ENCODE measurements around the gene RCAN2. TPM values are rescaled to one million over a fixed set of nuclear protein-coding genes. Genes with fewer than 3 reads are reported as not detected.
"Not testable (repeated sequence)": the region's sequence is repeated elsewhere in the genome, so short reads cannot be mapped to it uniquely, and the experiment has no call there.

Gene RCAN2
- total RNA-seq, 1 experiment from 2014 or later = 0.86 TPM

DNA sequence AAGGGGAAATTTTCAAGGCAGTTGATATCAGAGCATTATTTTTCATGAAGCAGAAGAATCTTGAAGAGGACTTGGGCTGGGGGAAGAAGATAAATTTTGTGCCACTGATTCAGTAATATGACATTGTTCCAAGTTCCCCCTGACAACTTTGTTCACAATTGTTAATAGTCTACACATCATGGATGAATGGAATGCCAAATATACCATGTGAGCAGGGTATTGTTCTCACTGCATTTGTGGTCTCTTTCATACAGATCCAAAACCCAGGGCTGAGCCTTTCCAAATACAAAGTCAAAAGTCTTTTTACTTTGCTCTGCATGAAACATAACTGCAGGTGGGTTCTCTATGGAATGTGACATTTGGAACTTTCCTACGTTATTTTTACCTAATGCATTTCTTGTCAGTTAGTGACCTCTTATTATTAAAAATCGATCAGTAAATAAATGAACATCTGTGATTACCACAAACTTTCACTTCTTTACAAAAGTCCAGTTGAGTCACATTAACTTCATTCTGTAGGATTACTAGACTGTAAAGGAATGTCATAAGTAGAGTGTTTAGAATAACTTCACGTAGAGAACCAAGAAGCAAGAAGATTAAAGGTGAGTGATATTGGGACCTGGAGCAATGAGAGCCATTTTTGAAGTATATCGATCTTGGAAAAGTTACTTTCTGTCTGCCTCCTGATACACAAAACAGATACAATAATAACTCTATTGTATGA, 100.9 kb downstream of the RCAN2 start:
- DNase-seq (ENCODE audit: low read depth) = no peak

DNA sequence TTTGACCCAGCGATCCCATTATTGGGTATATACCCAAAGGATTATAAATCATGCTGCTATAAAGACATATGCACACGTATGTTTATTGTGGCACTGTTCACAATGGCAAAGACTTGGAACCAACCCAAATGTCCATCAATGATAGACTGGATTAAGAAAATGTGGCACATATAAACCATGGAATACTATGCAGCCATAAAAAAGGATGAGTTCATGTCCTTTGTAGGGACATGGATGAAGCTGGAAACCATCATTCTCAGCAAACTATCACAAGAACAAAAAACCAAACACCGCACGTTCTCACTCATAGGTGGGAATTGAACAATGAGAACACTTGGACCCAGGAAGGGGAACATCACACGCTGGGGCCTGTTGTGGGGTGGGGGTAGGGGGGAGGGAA, 103.5 kb downstream of the RCAN2 start:
- DNase-seq (ENCODE audit: low read depth) = not testable (repeated sequence)

DNA sequence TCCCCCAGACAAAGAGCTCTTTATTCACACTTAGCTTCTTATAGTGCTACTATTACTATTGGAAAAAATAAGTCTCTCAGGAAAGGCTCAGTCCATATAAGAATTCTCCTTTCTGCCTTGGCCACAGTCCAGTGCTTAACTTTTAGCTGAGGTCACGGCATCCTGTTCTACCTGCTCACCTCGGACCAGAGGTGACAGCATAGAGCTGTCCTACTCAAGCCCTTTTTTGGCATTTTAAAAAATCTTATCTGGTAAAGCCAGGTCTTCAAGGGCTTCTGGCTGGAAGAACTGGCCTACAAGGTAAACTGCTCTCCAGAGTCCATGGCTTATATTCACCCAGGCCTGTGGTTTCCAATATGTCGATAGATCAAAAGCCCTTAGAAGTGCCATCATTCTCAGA, 109.7 kb downstream of the RCAN2 start:
- no peak for DNase-seq (ENCODE audit: low read depth)

DNA sequence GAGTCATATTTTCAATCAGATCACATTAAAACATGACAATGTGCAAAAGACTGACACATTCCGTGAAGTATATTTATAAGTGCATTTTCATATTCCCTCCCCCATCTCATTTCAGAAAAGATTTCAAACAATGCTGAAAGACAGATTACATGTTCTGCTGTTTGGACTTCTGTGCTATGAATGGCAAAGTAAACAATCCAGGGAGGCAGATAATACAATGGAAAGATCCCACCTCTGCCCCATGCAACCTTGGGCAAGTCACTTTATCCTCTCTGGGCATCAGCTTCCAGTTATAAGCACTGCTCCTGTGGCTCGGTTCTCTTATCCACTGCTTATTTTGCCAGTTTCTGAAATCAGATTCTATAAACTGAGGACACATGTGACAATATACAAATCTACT, 110.2 kb downstream of the RCAN2 start:
- no peak for DNase-seq (ENCODE audit: low read depth)

DNA sequence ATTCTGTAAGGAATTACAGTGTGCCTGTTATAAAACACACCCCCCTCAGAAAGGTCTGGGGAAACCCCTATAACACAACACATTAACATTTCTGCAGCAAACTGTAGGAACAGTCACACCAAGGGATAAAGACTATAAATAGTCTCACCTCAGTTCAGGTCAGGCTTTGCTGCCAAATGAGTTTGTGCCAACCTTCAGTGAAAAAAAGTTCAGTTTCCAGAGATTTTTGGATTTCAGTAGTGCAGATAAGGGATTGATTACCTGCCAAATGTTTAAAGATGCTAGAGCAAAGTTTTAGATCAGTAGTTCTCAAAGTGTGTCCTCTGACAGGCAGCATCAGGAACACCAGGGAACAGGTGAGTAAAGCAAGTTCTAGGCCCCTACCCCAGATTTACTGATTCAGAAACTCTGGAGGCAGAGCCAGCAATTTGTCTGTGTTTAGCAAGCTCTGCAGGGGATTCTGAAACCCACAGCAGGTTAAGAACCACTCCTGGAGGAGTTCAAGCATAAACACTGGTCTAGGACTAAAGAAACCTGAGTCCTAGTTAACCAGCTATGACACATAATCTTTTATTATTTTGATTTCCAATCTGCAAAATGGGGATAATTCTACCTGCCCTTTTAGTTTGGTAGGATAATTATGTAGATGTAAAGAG, 111.0 kb downstream of the RCAN2 start:
- DNase-seq (ENCODE audit: low read depth) = no peak

GRCh38 chr6:46378882-46379416, 112.3 kb downstream of the RCAN2 start:
- no peak for DNase-seq (ENCODE audit: low read depth)

DNA sequence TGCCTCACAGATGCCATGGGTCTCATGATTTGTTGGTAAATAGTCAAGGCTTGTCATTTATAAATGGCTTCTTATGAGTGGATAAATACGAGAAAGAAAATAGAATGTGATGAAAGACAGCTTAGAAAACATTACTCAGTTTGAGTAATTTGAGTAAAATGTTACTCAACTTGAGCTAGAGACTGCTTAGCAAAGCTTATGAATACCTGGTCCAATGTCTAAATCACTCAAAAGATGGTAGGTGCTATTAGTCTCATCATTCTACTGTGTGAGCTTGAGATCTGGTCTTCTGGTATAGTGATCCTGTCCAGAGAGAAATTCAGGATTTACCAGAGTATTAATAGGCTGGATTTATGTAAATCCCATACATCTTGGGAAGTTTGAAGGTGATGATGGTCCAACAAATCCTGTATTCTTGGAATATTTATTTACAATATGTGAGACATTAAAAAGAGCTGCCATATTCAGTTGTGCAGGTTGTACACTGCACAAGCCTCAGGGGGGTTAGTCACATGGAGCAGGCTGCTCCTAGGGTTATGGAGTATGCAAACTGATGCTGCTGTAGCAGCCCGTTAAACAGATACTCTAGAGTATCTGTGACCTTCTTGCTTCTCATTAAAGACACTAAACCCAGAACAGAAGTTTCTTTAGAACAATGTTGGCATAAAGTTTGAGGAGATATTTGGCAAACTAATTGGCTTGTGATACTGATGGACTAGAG, 112.9 kb downstream of the RCAN2 start:
- DNase-seq (ENCODE audit: low read depth) = no peak

- DNase-seq (ENCODE audit: low read depth) = no peak
Observed at GRCh38 chr6:46377209-46377608, 114.0 kb downstream of the RCAN2 start.

- DNase-seq (ENCODE audit: low read depth) = no peak
Observed at GRCh38 chr6:46376562-46377061, 114.6 kb downstream of the RCAN2 start.

DNA sequence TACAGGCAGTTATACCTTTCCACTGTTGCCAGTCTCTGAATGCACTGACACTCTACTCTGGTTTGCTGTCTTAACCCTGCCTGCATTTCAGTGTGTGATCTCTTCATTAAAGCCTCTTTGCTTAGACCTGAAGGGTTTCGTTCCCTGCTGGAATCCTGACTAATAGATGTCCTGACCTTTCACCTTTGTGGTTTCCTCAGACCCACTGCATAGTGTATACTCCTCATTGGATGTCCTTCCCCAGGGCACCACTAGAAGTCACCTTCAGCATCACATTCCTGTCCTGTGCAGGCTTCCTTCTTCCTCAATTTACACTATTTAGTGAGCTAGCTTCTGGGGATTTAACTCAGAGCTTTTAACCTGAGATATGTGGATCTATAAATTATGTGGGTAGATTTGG, 120.6 kb downstream of the RCAN2 start:
- peak; percentile 57 for DNase-seq (ENCODE audit: low read depth)

- no peak for DNase-seq (ENCODE audit: low read depth)
Observed at GRCh38 chr6:46368169-46368536, 123.1 kb downstream of the RCAN2 start.

- DNase-seq (ENCODE audit: low read depth) = no peak
Observed at GRCh38 chr6:46367354-46368168, 123.7 kb downstream of the RCAN2 start.

DNA sequence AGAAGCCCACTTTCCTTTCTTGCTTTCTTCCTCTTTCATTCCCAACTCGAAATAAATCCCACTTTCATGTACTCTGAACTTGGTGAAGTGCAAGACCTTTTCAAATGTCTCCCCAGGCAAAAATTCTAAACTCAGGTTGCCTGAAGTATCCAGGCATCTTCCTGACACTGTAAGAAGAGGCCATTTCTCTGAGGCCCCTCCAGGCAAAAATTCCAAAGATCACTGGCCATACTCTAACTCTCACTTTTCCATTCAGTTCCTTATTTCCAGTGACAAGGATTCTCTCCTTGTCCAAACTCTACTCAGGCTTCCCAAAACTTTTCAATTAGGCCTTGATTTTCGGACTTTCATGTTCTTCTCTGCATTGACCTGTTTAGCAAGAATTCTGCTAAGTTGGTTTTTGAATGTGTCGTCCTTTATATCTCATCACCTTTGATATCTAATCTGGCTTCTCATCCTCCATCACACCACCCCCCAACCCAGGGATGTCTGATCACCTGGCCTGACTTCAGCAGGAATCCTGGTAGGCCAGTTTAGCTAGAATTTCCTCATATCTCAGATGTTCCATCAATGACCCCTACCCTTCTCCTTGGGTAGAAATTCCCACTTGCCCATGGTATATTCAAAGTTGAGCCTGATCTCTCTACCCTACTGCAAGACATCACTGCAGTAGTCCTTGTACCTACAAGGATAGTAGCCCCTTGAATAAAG, 124.9 kb downstream of the RCAN2 start:
- no peak for DNase-seq (ENCODE audit: low read depth)

DNA sequence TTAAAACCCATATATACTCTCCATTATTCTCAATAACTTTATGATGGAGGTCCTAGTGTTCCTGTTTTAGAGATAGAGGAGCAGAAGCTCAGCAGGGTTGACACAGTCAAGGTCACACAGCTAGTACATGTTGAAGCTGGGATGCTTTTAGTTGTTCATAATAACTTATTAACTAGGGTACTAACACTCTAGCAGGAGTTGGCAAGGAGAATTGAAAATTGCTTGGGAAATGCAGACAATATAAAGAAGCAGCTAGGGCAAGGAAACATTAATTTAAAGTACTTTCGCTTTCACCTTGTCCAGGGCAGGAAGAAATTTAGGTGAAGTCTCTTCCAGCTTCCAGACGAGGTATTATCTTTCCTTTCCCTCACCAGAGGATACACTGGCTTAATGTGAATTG, 133.7 kb downstream of the RCAN2 start:
- no peak for DNase-seq (ENCODE audit: low read depth)

DNA sequence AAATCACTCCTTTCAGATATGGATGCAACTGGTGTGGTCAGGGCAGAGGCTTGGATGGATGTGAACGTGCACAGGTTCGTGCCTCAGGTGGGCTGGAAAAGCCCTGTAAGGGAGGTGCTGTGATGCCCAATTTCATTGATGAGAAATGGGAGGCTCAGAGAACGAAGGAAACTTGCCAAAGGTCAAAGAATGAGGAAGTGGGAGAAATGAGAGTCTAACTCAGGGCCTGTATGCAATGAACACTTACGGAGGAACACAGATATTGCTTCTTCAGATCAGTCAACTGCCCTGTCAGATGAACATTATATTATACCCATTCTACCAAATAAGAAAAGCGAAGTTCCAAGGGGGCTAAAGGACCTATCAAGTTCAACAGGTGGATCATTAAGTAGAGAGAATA, 134.7 kb downstream of the RCAN2 start:
- no peak for DNase-seq (ENCODE audit: low read depth)

GRCh38 chr6:46353528-46353927, 137.7 kb downstream of the RCAN2 start:
- no peak for DNase-seq (ENCODE audit: low read depth)

DNA sequence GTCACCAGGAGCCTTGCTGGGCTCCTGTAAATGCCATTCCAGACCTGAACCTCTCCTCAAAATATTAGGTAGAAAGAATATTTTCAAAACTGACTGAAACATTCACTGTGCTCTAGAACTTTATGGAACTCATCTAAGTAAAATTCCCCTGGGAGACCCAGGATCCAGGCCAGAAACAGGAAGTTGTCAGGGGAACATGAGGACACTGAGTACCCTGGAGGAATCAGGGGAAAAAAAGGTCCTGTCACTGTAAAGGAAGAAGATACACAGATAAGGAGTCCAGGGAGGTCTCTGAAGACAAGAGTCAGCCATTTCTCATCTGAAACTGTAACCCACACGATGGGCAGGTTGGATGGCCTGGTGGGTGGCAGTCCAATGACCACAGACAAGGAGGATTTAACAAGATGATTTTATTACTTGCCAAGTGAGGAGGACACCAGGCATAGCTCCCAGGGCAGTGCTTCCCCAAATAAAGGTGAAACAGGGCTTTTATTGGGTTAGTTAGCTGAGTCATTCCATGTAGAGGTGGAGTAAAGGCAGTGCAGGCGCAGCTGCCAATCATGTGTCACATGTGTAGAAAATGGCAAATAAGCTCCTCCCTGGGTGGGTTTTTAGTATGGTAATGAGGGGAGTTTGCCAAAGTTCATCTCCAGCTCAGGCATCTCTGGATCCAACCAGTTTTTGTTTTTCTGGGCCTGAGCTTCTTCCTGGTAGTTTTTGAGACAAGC, 138.5 kb downstream of the RCAN2 start:
- DNase-seq (ENCODE audit: low read depth) = peak; percentile 43

GRCh38 chr6:46350714-46351113, 140.5 kb downstream of the RCAN2 start:
- DNase-seq (ENCODE audit: low read depth) = no peak

DNA sequence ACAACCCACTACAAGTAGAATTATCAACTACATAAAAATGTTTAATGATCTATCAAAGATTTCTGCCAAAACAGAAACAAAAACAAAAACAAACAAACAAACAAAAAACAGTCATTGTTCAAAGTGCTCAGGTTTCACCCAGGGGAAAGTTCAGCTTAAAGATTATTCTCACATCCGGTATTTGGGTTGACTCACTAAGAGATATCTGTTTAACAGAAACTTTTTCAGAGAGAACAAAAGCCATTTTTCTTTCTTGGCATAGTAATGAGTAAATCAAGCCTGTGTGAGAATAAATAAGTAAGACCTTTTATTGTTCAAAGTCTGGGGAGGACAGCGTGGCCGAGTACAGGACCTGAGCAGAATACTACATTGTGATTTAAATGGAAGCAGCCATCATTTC, 143.6 kb downstream of the RCAN2 start:
- peak; percentile 25 for DNase-seq (ENCODE audit: low read depth)

DNA sequence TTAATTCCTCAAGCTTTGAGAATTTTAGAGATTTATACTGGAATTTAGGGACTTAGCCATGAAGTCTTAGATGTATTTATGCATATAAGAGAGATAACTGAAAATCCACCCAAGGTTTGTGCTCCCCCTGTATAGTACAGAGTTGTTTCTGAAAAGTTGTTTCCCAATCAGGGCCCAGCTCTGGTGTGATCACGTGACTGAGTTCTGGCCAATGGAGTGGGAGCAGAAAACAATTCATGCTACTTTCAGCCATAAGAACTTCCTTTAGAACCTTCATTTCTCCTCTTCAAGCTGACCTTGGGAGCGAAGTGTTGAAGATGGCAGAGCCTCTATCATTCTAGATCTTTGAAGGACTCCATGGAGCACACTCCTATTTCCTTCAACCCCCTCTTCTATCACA, 151.0 kb downstream of the RCAN2 start:
- no peak for DNase-seq (ENCODE audit: low read depth)

All from LHCN-M2 (cell line).